ENCODE measurements around the gene S100A9. TPM values are rescaled to one million over a fixed set of nuclear protein-coding genes. Genes with fewer than 3 reads are reported as not detected.
"Not testable (repeated sequence)": the region's sequence is repeated elsewhere in the genome, so short reads cannot be mapped to it uniquely, and the experiment has no call there.

S100A9 gene
- total RNA-seq, 1 donor from 2014 or later: not detected

- Mint-ChIP-seq H3K27me3 (ENCODE audit: low read depth) (peaks cover 26% of the 10 kb centered on the region), H3K9me3 (peaks cover 2% of the 10 kb centered on the region), H3K27ac (ENCODE audit: unreplicated experiment) (no peak overlapping the region), H3K4me1 (no peaks in the 10 kb centered on the region), H3K36me3 (ENCODE audit: low read depth) (no peaks in the 10 kb centered on the region), H3K4me3 (no peak overlapping the region)
- DNase-seq (ENCODE audit: low read depth, low spot score): no peak
- no peak for TF ChIP-seq CTCF (conservative IDR thresholded peaks at IDR 0.05)
These were observed 44.4 kb upstream of the S100A9 start for GRCh38 chr1:153313288-153313687.

GRCh38 chr1:153314388-153314787 is 43.3 kb upstream of the S100A9 start:
- H3K27me3 Mint-ChIP-seq (ENCODE audit: low read depth): peaks cover 30% of the 10 kb centered on the region
- not testable (repeated sequence) for H3K9me3 Mint-ChIP-seq; H3K4me1 Mint-ChIP-seq; H3K27ac Mint-ChIP-seq (ENCODE audit: unreplicated experiment); H3K4me3 Mint-ChIP-seq; H3K36me3 Mint-ChIP-seq (ENCODE audit: low read depth); DNase-seq (ENCODE audit: low read depth, low spot score)

GRCh38 chr1:153316013-153316412 is 41.6 kb upstream of the S100A9 start:
- H3K4me3 Mint-ChIP-seq; H3K27ac Mint-ChIP-seq (ENCODE audit: unreplicated experiment); H3K9me3 Mint-ChIP-seq; H3K36me3 Mint-ChIP-seq (ENCODE audit: low read depth); DNase-seq (ENCODE audit: low read depth, low spot score); H3K4me1 Mint-ChIP-seq: not testable (repeated sequence)
- H3K27me3 Mint-ChIP-seq (ENCODE audit: low read depth): peaks cover 33% of the 10 kb centered on the region

GRCh38 chr1:153318145-153318544 is 39.5 kb upstream of the S100A9 start:
- H3K9me3 Mint-ChIP-seq; H3K4me1 Mint-ChIP-seq; DNase-seq (ENCODE audit: low read depth, low spot score); H3K27ac Mint-ChIP-seq (ENCODE audit: unreplicated experiment); H3K36me3 Mint-ChIP-seq (ENCODE audit: low read depth); H3K4me3 Mint-ChIP-seq: not testable (repeated sequence)
- H3K27me3 Mint-ChIP-seq (ENCODE audit: low read depth): peaks cover 29% of the 10 kb centered on the region

GRCh38 chr1:153322568-153322967 is 35.1 kb upstream of the S100A9 start:
- no peak for DNase-seq (ENCODE audit: low read depth, low spot score)
- no peak overlapping the region for H3K4me3 Mint-ChIP-seq
- peaks cover 15% of the 10 kb centered on the region for H3K27me3 Mint-ChIP-seq (ENCODE audit: low read depth)
- no peak for TF ChIP-seq CTCF (conservative IDR thresholded peaks at IDR 0.05)
- H3K27ac Mint-ChIP-seq (ENCODE audit: unreplicated experiment): no peak overlapping the region
- no peaks in the 10 kb centered on the region for H3K9me3 Mint-ChIP-seq
- H3K36me3 Mint-ChIP-seq (ENCODE audit: low read depth): no peaks in the 10 kb centered on the region
- no peaks in the 10 kb centered on the region for H3K4me1 Mint-ChIP-seq

- Mint-ChIP-seq H3K4me1 (no peaks in the 10 kb centered on the region), H3K36me3 (ENCODE audit: low read depth) (no peaks in the 10 kb centered on the region), H3K9me3 (peaks cover 5% of the 10 kb centered on the region), H3K27me3 (ENCODE audit: low read depth) (peaks cover 9% of the 10 kb centered on the region), H3K27ac (ENCODE audit: unreplicated experiment) (no peak overlapping the region), H3K4me3 (no peak overlapping the region)
- TF ChIP-seq CTCF (conservative IDR thresholded peaks at IDR 0.05): no peak
- no peak for DNase-seq (ENCODE audit: low read depth, low spot score)
These were observed 32.7 kb upstream of the S100A9 start for GRCh38 chr1:153324912-153325311.

- Mint-ChIP-seq H3K4me1 (no peaks in the 10 kb centered on the region), H3K27ac (ENCODE audit: unreplicated experiment) (no peak overlapping the region), H3K36me3 (ENCODE audit: low read depth) (no peaks in the 10 kb centered on the region), H3K9me3 (peaks cover 5% of the 10 kb centered on the region), H3K4me3 (no peak overlapping the region), H3K27me3 (ENCODE audit: low read depth) (peaks cover 56% of the 10 kb centered on the region)
- no peak for DNase-seq (ENCODE audit: low read depth, low spot score)
- TF ChIP-seq CTCF (conservative IDR thresholded peaks at IDR 0.05): no peak
These were observed 23.8 kb upstream of the S100A9 start for GRCh38 chr1:153333902-153334301.
